Fibroblast of skin of left biceps (primary cell): Measurements from ENCODE around the gene CSTB.

Source experiments
- DNase-seq, 2 experiments: peaks; one replicate each; pipeline ENCODE4 v3.0.0-alpha.2; 2013; ENCODE audit warnings: low read depth in 2 of 2

CSTB gene

GRCh38 chr21:43750339-43751033, 25.6 kb downstream of the CSTB start:
- DNase-seq, result no peak

- no peak for DNase-seq
Measured at GRCh38 chr21:43749651-43750262, 26.4 kb downstream of the CSTB start.

GRCh38 chr21:43748622-43749021, 27.5 kb downstream of the CSTB start:
- DNase-seq, result no peak

- no peak for DNase-seq
Measured at GRCh38 chr21:43745772-43746517, 30.2 kb downstream of the CSTB start.

- DNase-seq, result no peak
Measured at GRCh38 chr21:43744725-43745124, 31.4 kb downstream of the CSTB start.

- no peak for DNase-seq
Measured at GRCh38 chr21:43743947-43744346, 32.2 kb downstream of the CSTB start.

- no peak for DNase-seq
Measured at GRCh38 chr21:43741423-43742096, 34.5 kb downstream of the CSTB start.

GRCh38 chr21:43740497-43741156, 35.5 kb downstream of the CSTB start:
- no peak for DNase-seq

GRCh38 chr21:43739621-43740435, 36.3 kb downstream of the CSTB start:
- no peak for DNase-seq

GRCh38 chr21:43737158-43737950, 38.8 kb downstream of the CSTB start:
- DNase-seq, result no peak

- no peak for DNase-seq
Measured at GRCh38 chr21:43736224-43736883, 39.8 kb downstream of the CSTB start.

- no peak for DNase-seq
Measured at GRCh38 chr21:43735236-43736091, 40.6 kb downstream of the CSTB start.

GRCh38 chr21:43734928-43735229, 41.2 kb downstream of the CSTB start:
- DNase-seq, result no peak

GRCh38 chr21:43734131-43734927, 41.8 kb downstream of the CSTB start:
- no peak for DNase-seq

GRCh38 chr21:43733529-43734071, 42.5 kb downstream of the CSTB start:
- no peak for DNase-seq

- DNase-seq, result no peak
Measured at GRCh38 chr21:43733060-43733459, 43.0 kb downstream of the CSTB start.

GRCh38 chr21:43731891-43732711, 44.0 kb downstream of the CSTB start:
- no peak for DNase-seq
